Measurements from ENCODE around the gene LYPLA2. TPM values are rescaled to one million over a fixed set of nuclear protein-coding genes. Genes with fewer than 3 reads are reported as not detected.

LYPLA2 gene
- total and polyA plus RNA-seq, 2 donors (not counting 3 experiments of a cell fraction or from before 2014, with no cell fraction given): 110 to 137 TPM

GRCh38 chr1:23748016-23748415 lies 42.9 kb upstream of the LYPLA2 start:
- FAIRE-seq (no peak), DNase-seq (ENCODE audit: low read depth, low spot score) (no peak)
- dilution Hi-C loops (cut with MboI; ENCODE audit: extremely low pct_ligation_motif_present, low sequenced_read_pairs): no loop called here
- no peak overlapping the region for H3K4me2 ChIP-seq (ENCODE audit: insufficient read depth, low read length)
- no TSS peak for BruUV-seq (replicated peaks)
- CTCF ChIA-PET: interaction anchor here (1.3 kb wide), 1 partner anchor 111 kb away, joined by 3 read pairs; no protein-coding TSS in a partner anchor
- no peak overlapping the region for H3K9ac ChIP-seq (replicated peaks; ENCODE audit: extremely low read depth, insufficient read depth, low read length)
- intact Hi-C loops (cut with micrococcal nuclease): no loop called here
- POLR2A ChIA-PET: interaction anchor here (0.7 kb wide), 1 partner anchor 56 kb away, joined by 3 read pairs; the partner anchor contains the start of gene RPL11
- peaks cover 24 to 29% of the 10 kb centered on the region in 2 experiments for H3K36me3 ChIP-seq (ENCODE audit: control insufficient read depth in 2 of 2, extremely low read depth in 1 of 2, insufficient read depth in 2 of 2, low read length in 2 of 2)
- no peaks in the 10 kb centered on the region for H3K9me3 ChIP-seq (replicated peaks; ENCODE audit: control insufficient read depth, insufficient read depth, low read length)
- no peak overlapping the region for H3K4me3 ChIP-seq (replicated peaks in 1 of 3; ENCODE audit: insufficient read depth in 1 of 3, low read depth in 1 of 3, low read length in 3 of 3)
- TF ChIP-seq, protein P1, sequence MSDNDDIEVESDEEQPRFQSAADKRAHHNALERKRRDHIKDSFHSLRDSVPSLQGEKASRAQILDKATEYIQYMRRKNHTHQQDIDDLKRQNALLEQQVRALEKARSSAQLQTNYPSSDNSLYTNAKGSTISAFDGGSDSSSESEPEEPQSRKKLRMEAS (IDR thresholded peaks at IDR 0.05; ENCODE audit: insufficient read depth, insufficient read length): no peak
- TF ChIP-seq FOS (IDR thresholded peaks at IDR 0.05; ENCODE audit: borderline replicate concordance, insufficient read depth, low read length) (no peak), MYC (IDR thresholded peaks at IDR 0.05; ENCODE audit: low read depth, low read length) (no peak), POLR2A (IDR thresholded peaks at IDR 0.05; ENCODE audit: low read depth, low read length) (no peak), GATA2 (IDR thresholded peaks at IDR 0.05; ENCODE audit: insufficient read depth, insufficient read length, low read depth, low read length) (no peak), EZH2 (IDR thresholded peaks at IDR 0.05; ENCODE audit: borderline replicate concordance, low read depth, low read length, severe bottlenecking) (no peak), POLR2AphosphoS5 (IDR thresholded peaks at IDR 0.05; ENCODE audit: insufficient read depth, low read depth, low read length) (no peak), JUN (IDR thresholded peaks at IDR 0.05; ENCODE audit: borderline replicate concordance, insufficient read depth, insufficient read length, low read depth) (no peak)
- TF ChIP-seq, protein P2, sequence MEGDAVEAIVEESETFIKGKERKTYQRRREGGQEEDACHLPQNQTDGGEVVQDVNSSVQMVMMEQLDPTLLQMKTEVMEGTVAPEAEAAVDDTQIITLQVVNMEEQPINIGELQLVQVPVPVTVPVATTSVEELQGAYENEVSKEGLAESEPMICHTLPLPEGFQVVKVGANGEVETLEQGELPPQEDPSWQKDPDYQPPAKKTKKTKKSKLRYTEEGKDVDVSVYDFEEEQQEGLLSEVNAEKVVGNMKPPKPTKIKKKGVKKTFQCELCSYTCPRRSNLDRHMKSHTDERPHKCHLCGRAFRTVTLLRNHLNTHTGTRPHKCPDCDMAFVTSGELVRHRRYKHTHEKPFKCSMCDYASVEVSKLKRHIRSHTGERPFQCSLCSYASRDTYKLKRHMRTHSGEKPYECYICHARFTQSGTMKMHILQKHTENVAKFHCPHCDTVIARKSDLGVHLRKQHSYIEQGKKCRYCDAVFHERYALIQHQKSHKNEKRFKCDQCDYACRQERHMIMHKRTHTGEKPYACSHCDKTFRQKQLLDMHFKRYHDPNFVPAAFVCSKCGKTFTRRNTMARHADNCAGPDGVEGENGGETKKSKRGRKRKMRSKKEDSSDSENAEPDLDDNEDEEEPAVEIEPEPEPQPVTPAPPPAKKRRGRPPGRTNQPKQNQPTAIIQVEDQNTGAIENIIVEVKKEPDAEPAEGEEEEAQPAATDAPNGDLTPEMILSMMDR (IDR thresholded peaks at IDR 0.05; ENCODE audit: extremely low read depth in 1 of 2, insufficient read depth in 1 of 2, low read depth in 1 of 2, low read length in 2 of 2): no peak
- peaks cover 14% of the 10 kb centered on the region for H3K4me1 ChIP-seq (ENCODE audit: control insufficient read depth, extremely low read depth, insufficient read depth, low read length)
- no peaks in the 10 kb centered on the region for H3K27me3 ChIP-seq (ENCODE audit: control insufficient read depth in 2 of 2, insufficient read depth in 2 of 2, low read length in 2 of 2)
- no peak overlapping the region for H3K27ac ChIP-seq (ENCODE audit: insufficient read depth, low read depth, low read length)
- no peaks in the 10 kb centered on the region for H3K9me1 ChIP-seq (replicated peaks; ENCODE audit: control insufficient read depth, extremely low read depth, insufficient read depth, low read length)
- H2AFZ ChIP-seq (ENCODE audit: low read depth, low read length): no peak overlapping the region
- peaks cover 73% of the 10 kb centered on the region for H3K79me2 ChIP-seq (ENCODE audit: control insufficient read depth, insufficient read depth, low read length)
- H4K20me1 ChIP-seq (replicated peaks; ENCODE audit: control insufficient read depth, extremely low read depth, insufficient read depth, low read length): peaks cover 27% of the 10 kb centered on the region
